Spleen (tissue), 7 donors: ENCODE data around the gene FMNL1.

Experiments
- CTCF ChIP-seq, 11 experiments: fragments of 200-600 bp in 7 of 11; fragments of 450-650 bp in 4 of 11; sonication (generic) in 4 of 11; IDR thresholded peaks in 8 of 11; conservative IDR thresholded peaks in 3 of 11; 1 replicate in 7 of 11; 2 replicates in 4 of 11; pipeline versions ENCODE4 v1.4.0 to v1.8.0; 2016 to 2021; ENCODE audit warnings: antibody characterized with exemption in 11 of 11, inconsistent platforms in 4 of 11, mild to moderate bottlenecking in 1 of 11
- POLR2A ChIP-seq, 3 donors: fragments of 450-650 bp; IDR thresholded peaks; one replicate each; pipeline ENCODE4 v1.5.1; 2017; ENCODE audit warnings: antibody characterized with exemption in 3 of 3, mild to moderate bottlenecking in 1 of 3
- POLR2AphosphoS5 ChIP-seq, 3 donors: sonication (generic); formaldehyde crosslinking; IDR thresholded peaks; one replicate each; pipeline ENCODE4 v1.5.1; 2017; ENCODE audit warnings: antibody characterized with exemption in 3 of 3
- donor health status: DM: no; HTN: no; CAD: no; lungs with moderate emphysema.
- donor health status: DM: no; HTN: no; CAD: no.
- donor health status: DM: no; HTN: no; CAD: no.

DNA sequence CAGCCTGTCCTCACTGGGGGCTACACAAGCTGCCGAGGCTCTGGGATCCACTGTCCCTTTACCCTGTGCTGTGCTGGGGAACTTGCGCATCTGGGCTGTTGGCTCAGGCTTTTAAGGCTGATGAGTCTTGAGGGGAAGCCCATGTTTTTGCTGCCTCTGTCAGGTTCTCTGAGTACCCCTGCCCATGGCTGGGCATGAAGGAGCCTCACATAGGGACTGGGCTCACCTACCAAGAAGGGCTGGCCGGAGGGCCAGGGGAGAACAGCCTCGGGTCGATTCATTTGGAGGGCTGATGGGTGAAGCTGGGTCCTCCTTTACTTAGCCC, 14.6 kb downstream of the FMNL1 start:
- TF ChIP-seq CTCF (IDR thresholded peaks at IDR 0.05 in 8 of 11, conservative IDR thresholded peaks at IDR 0.05 in 3 of 11), result no peak
- TF ChIP-seq POLR2AphosphoS5 (IDR thresholded peaks at IDR 0.05), result no peak
- TF ChIP-seq POLR2A (IDR thresholded peaks at IDR 0.05), result no peak
